NCI-H82 treated with DMSO at 0.1 percent for 48 hours (cell line): ENCODE results near the gene SLC22A31.
"Not testable (repeated sequence)": the region's sequence is repeated elsewhere in the genome, so short reads cannot be mapped to it uniquely, and the experiment has no call there.

Experiments used
- DNase-seq: peaks from one replicate; lab custom pipeline; 2025; ENCODE audit not compliant: unreplicated experiment; lab: John Stamatoyannopoulos, UW

The SLC22A31 gene

GRCh38 chr16:89166696-89167424, 33.5 kb downstream of the SLC22A31 start:
- no peak for DNase-seq

DNA sequence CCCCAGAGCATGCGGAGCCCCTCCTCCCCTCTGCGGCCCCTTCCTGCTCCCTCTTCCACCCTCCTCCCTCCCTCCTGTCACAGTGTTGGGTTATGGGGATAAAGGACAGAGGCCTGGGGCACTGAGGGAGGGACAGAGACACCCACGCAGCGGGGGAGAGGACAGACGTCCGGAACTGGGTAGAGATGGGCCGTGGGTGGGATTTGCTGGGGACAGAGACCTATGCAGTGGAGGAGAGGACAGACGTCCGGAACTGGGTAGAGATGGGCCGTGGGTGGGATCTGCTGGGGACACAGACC, 34.7 kb downstream of the SLC22A31 start:
- DNase-seq, result not testable (repeated sequence)

DNA sequence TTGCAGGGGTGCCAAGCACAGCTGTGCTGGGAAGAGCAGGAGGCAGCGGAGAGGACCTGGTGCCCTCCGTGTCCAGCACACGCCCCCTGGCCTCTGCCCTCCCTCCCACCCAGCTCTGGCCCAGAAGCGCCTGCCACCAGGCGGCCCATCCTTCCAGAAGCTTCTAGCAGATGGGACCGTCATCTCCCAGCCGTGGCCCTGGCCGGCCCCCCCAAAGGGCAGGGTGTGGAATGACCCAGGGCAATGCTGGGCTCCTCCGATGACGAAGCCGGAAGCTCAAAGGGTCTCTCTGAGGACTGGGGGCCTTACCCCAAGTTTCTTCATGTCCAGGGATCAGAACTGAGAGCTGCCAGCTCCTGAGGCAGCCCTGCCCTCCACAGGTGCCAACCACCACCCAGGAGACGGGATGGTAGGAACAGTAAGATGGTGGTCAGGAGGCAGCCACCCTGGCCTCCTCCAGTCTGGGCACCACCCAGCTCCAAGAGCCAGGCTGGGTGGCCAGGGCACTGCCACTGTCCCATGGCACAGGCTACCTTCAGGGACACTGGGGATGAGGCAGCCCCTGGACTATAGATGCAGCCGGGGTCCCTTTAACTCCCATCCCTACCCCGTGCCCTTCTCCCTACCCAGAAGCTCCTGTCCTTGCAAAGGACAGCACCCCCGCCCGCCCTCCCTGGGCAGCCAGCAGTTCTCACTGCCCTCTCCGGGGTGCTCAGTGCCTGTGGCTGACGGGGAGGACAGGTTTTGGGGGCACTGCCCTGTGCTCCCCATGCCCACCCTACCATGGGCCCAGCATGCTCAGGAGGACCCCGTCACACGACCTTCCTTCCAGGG, 35.3 kb downstream of the SLC22A31 start:
- DNase-seq, result no peak

DNA sequence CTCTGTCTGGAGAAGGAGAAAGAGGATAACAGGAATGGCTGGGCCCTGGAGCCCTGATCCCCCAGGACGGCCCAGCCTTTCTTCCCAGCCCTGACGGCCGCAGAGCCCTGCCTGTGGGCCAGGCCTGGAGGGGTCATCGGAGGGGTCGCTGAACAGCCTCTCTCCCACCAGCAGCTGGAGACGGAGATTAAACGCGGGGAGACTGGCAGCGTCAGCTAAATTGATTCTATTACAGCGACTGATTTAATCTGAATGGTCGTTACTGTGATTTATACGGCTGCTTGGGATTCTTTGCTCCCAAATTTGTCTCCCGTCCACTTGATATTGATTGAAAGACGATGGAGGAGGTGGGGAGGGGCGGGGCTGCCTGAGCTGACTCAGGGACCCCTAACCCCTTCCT, 35.9 kb downstream of the SLC22A31 start:
- no peak for DNase-seq

GRCh38 chr16:89163297-89163696, 37.0 kb downstream of the SLC22A31 start:
- DNase-seq, result no peak

DNA sequence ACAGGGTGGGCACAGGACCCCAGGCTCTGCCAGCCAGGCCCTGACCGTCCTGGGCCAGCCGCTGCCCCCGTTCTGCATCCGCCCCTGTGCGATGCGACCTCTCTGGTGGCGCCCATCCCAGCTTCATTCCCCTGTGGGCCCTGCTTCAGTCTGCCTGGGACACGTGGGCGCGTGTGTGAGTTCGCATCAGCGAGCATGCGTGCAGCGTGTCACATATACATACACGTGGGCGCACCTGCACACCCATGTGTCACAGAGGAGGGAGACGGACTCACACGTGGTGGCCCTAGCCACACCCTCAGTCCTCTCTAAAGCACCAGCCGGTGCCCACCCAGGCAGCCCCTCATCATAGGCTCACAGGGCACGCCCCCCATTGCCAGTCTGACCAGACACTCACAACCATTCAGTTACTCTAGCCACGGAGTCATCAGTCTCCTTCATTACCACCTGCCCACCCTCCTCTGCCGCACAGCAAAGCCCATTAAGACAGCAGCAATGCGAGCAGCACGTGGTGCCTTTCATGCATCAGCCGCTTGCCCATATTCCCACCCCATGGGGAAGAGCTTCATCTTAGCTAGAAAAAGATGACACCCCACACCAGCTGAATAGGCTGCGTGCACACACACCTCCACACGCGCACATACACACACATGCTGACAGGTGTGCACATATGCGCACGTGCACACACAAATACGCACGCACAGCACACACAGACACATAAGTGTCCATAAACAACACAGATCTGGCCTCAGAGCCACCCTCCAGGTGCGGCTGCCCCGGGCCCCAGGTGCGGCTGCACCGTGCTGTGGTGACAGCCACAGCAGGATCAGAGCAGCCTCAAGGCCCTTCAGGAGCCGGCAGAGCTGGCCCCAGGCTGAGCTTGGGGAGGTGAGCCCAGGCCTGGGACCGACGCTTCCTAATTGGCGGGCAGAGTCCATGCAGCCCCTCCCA, 38.3 kb downstream of the SLC22A31 start:
- DNase-seq, result no peak

GRCh38 chr16:89160977-89161701, 39.2 kb downstream of the SLC22A31 start:
- DNase-seq, result no peak

DNA sequence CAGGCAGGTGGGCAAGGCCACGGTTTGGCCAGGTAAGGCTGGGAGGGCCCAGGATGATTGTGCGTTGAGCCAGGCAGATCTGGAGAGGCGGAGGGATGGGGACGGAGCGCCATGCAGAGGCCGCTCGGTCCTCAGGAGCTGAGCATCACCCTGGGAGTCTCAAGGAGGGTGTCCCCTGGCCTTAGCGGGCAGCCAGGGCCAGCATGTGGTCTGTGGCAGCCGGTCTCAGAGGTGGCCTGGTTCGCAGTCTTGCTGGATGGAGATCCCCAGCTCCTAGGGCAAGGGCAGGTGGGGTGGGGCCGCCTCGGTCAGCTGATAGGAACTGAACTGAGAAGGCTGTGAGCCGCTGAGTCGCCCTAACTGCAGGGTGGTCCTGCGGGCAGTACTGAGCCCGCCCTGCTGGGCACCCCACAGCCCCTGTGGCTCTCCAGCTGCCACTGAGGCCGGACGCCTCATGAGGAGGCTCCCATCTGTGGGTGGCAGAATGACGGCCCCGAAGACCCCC, 40.4 kb downstream of the SLC22A31 start:
- no peak for DNase-seq

GRCh38 chr16:89159066-89159849, 41.1 kb downstream of the SLC22A31 start:
- DNase-seq, result no peak

DNA sequence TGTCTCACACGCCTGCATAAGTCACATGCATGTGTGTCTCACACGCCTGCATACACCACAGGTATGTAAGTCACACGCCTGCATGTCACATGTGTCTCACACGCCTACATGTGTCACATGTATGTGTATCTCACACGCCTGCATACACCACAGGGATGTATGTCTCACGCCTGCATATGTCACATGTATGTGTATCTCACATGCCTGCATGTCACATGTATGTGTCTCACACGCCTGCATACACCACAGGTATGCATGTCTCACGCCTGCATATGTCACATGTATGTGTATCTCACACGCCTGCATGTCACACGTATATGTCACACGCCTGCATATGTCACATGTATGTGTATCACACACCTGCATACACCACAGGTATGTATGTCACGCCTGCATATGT, 42.6 kb downstream of the SLC22A31 start:
- no peak for DNase-seq

- no peak for DNase-seq
Observed at GRCh38 chr16:89156740-89157645, 43.3 kb downstream of the SLC22A31 start.

DNA sequence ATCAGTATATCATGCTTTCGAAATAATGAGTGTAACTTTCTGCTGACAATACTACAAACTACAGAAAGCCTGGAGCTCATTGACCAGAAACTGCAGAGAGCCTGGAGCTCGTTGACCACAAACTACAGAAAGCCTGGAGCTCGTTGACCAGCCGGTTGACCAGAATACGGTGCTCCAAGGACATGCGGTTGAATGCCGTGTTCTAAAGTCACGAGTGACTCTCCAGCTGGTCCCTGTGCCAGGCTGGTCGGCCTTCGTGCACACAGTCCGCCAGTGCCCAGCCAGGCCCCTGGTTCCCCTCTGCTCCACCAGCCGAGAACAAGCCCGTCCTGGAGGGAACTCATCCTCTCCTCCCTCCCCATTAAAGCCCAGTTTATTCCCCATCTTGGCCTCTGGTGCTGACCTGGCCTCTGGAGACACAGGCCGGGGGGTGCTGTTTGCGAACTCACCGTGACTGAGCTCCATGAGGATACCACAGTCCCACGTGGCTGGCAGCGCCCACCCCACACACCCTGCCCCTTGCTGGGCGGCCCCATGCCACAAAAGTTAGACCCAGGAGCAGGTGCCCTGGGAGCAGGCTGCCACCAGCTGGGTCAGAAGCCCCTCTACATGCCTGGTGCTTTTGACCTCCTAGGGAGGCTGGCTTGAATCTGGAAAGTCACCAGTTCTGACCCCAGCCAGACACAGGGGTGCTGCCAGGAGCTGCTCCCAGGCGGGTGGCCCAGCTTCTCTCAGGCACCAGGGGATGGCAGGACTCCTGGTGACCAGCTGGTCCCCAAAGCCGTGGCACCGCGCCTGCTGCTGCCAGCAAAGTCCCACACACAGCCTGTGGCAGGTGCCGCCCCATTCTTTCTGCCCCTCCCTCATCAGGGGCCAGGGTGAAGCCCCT, 44.2 kb downstream of the SLC22A31 start:
- no peak for DNase-seq

GRCh38 chr16:89155184-89155679, 45.1 kb downstream of the SLC22A31 start:
- DNase-seq, result no peak

DNA sequence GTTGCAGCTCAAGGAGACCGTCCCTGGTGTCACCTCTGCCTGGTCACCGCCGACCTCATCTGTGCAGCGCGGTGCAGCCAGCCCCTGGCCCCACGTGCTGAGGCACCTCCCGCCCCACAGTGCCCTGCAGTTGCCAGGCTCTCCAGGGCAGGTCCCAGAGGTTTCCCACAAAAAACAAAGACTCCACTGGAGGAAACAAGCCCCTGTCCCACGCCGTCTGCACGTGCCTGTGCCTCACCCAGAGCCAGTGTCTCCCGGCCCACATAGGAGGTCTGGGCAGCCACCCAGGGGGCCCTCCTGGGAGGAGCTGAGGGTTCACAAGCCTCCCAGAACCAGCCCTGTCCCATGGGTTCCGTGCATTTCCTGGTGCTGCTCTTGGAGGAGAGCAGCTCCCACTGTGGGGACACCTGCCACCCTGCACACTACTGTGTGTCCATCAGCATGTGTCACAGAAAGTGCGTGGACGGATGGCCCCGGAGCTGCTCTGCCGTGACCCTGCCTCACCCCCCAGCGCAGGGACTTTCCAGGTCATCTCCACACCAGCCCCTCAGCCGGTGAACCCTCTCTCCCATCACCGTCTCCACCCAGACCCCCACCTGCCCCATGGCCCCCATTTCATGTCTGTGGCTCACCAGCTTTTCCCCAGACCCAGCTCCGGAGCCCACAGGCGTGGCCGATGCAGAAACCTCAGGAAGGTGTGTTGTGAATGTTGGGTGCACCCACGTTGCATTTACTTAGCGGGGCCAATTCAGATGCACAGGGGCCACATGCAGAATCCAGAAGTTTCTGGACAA, 45.8 kb downstream of the SLC22A31 start:
- no peak for DNase-seq

DNA sequence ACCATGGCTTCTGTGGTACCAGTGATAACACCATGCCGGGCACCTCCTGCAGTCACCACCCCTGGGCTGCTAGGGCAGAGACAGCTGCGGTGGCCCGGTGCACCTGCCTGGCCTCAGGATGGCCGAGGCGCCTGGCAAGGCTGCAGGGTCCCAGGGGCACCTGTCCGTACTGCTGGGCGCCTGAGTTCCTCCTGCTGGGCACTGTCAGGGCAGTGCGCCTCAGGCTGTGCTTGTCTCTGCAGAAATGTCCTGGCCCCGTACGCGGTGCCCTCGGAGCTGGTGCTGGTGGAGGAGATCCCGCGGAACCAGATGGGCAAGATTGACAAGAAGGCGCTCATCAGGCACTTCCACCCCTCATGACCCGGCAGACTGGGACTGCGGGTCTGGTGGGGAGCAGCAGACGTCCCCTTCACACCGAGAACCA, 46.5 kb downstream of the SLC22A31 start:
- no peak for DNase-seq

- no peak for DNase-seq
Observed at GRCh38 chr16:89152831-89153700, 47.3 kb downstream of the SLC22A31 start.
